PC-9 (cell line): ENCODE measurements around the gene GRM7. TPM values are rescaled to one million over a fixed set of nuclear protein-coding genes. Genes with fewer than 3 reads are reported as not detected.

Experiments
- BruUV-seq: library from RNA; stranded (reverse); fragments of 400-500 nt; replicated peaks from 2 replicates; lab custom pipeline; 2021; lab: Mats Ljungman, UMichigan
- CTCF ChIA-PET: fragments of 300-600 bp; sonication (Branson Sonifier 250); formaldehyde crosslinking; loops from one replicate; lab custom pipeline; 2022; ENCODE audit warnings: antibody characterized with exemption; lab: Charles Lee
- POLR2A ChIA-PET: fragments of 300-600 bp; sonication (Branson Sonifier 250); formaldehyde crosslinking; loops from one replicate; lab custom pipeline; 2022; ENCODE audit warnings: antibody characterized with exemption; ENCODE audit not compliant: unreplicated experiment; lab: Charles Lee
- DNase-seq, 2 experiments: peaks; one replicate each; pipeline versions ENCODE4 v3.0.0 to v3.0.0-alpha.2; 2015 to 2022; ENCODE audit warnings: mixed read lengths in 1 of 2
- H2AFZ ChIP-seq: fragments of 200-600 bp; sonication (generic); 2 replicates; pipeline ENCODE4 v1.8.1; 2017; ENCODE audit warnings: antibody characterized with exemption
- H3F3A ChIP-seq: fragments of 200-600 bp; sonication (generic); 2 replicates; pipeline ENCODE4 v1.8.1; 2017; ENCODE audit warnings: antibody characterized with exemption, mild to moderate bottlenecking, low read depth; ENCODE audit not compliant: insufficient read depth
- H3K27ac ChIP-seq: fragments of 200-600 bp; sonication (generic); 2 replicates; pipeline ENCODE4 v1.6.1; 2016; ENCODE audit warnings: mixed run types
- H3K27me3 ChIP-seq: fragments of 200-600 bp; sonication (generic); 2 replicates; pipeline ENCODE4 v1.6.1; 2016; ENCODE audit warnings: low read depth, mixed run types; ENCODE audit not compliant: insufficient read depth
- H3K36me3 ChIP-seq: fragments of 200-600 bp; sonication (generic); 2 replicates; pipeline ENCODE4 v1.6.1; 2016; ENCODE audit warnings: low read depth, mixed run types
- H3K4me1 ChIP-seq: fragments of 200-600 bp; sonication (generic); replicated peaks from 2 replicates; pipeline ENCODE4 v1.6.1; 2016; ENCODE audit warnings: mixed run types; ENCODE audit not compliant: insufficient read depth
- H3K4me2 ChIP-seq: fragments of 200-600 bp; sonication (generic); 2 replicates; pipeline ENCODE4 v1.6.1; 2017; ENCODE audit warnings: mixed run types
- H3K4me3 ChIP-seq: fragments of 200-600 bp; sonication (generic); 2 replicates; pipeline ENCODE4 v1.6.1; 2016; ENCODE audit warnings: mixed run types
- H3K79me2 ChIP-seq: fragments of 200-600 bp; sonication (generic); 2 replicates; pipeline ENCODE4 v1.6.1; 2017; ENCODE audit warnings: low read depth, mixed run types
- H3K9me2 ChIP-seq: fragments of 200-600 bp; sonication (generic); 2 replicates; pipeline ENCODE4 v1.8.1; 2017; ENCODE audit warnings: mild to moderate bottlenecking; ENCODE audit not compliant: insufficient read depth
- H3K9me3 ChIP-seq: fragments of 200-600 bp; sonication (generic); 2 replicates; pipeline ENCODE4 v1.8.1; 2016; ENCODE audit warnings: low read depth; ENCODE audit not compliant: insufficient read depth
- H4K20me1 ChIP-seq: fragments of 200-600 bp; sonication (generic); 2 replicates; pipeline ENCODE4 v1.8.1; 2017; ENCODE audit not compliant: insufficient read depth
- EZH2 ChIP-seq: fragments of 200-600 bp; sonication (generic); IDR thresholded peaks from 2 replicates; pipeline ENCODE4 v1.8.0; 2017; ENCODE audit warnings: antibody characterized with exemption, low read depth
- intact Hi-C: fragments of 100-400 bp; cut with micrococcal nuclease; formaldehyde crosslinking; loops from one replicate; pipeline ENCODE4 v1.10.0; 2022; ENCODE audit not compliant: unreplicated experiment
- total RNA-seq: library from RNA; stranded (reverse); gene quantifications from 2 replicates; pipeline ENCODE4 v1.2.3, GENCODE V29; 2021
- TF ChIP-seq, protein P1 (sequence below): fragments of 200-600 bp; sonication (generic); conservative IDR thresholded peaks from 2 replicates; pipeline ENCODE4 v1.6.1; 2017; ENCODE audit warnings: mixed run types, antibody characterized with exemption, mild to moderate bottlenecking, moderate library complexity

GRM7 gene
- total RNA-seq, 1 experiment from 2014 or later, result not detected

- Histone ChIP-seq H3K9me2 (no peaks in the 10 kb centered on the region), H3K79me2 (no peaks in the 10 kb centered on the region), H3K36me3 (no peaks in the 10 kb centered on the region), H3K4me1 (no peaks in the 10 kb centered on the region), H2AFZ (no peak overlapping the region), H3K4me3 (no peak overlapping the region), H3K4me2 (no peak overlapping the region), H3K27me3 (no peaks in the 10 kb centered on the region), H4K20me1 (0 out of 2 replicates have a peak, but pooled peaks cover 4% of the 10 kb centered on the region), H3K27ac (no peak overlapping the region), H3K9me3 (no peaks in the 10 kb centered on the region), H3F3A (no peaks in the 10 kb centered on the region)
- TF ChIP-seq, protein P1, sequence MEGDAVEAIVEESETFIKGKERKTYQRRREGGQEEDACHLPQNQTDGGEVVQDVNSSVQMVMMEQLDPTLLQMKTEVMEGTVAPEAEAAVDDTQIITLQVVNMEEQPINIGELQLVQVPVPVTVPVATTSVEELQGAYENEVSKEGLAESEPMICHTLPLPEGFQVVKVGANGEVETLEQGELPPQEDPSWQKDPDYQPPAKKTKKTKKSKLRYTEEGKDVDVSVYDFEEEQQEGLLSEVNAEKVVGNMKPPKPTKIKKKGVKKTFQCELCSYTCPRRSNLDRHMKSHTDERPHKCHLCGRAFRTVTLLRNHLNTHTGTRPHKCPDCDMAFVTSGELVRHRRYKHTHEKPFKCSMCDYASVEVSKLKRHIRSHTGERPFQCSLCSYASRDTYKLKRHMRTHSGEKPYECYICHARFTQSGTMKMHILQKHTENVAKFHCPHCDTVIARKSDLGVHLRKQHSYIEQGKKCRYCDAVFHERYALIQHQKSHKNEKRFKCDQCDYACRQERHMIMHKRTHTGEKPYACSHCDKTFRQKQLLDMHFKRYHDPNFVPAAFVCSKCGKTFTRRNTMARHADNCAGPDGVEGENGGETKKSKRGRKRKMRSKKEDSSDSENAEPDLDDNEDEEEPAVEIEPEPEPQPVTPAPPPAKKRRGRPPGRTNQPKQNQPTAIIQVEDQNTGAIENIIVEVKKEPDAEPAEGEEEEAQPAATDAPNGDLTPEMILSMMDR, result no peak
- no peak for TF ChIP-seq EZH2
- intact Hi-C loops, result no loop called here
- no peak for DNase-seq
- ChIA-PET POLR2A (no interaction called here), CTCF (no interaction called here)
- BruUV-seq, result no TSS peak
Observed at GRCh38 chr3:7209098-7209497, 348.2 kb downstream of the GRM7 start.

DNA sequence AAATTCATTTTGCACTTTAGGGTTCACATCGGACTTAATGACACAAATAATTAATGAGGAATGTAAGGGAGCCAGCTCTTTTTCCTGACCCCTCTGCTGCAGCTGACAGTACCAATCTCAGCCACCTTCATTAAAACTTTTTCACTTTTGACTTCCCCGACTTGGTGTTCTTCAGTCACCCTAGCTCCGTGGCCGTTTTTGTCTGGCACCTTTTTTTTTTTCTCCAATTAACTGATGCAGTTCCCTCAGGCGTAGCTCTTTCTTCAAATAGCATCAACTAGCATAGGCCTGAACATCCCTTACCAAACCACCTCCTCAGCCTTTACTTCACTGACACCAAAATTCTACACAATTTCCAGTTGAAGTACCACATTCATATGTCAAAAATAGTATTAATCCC, 350.8 kb downstream of the GRM7 start:
- Histone ChIP-seq H3K79me2 (no peaks in the 10 kb centered on the region), H3F3A (no peaks in the 10 kb centered on the region), H4K20me1 (0 out of 2 replicates have a peak, but pooled peaks cover 4% of the 10 kb centered on the region), H3K36me3 (no peaks in the 10 kb centered on the region), H3K4me3 (no peak overlapping the region), H3K27me3 (no peaks in the 10 kb centered on the region), H2AFZ (no peak overlapping the region), H3K4me1 (no peaks in the 10 kb centered on the region), H3K4me2 (no peak overlapping the region), H3K9me2 (no peaks in the 10 kb centered on the region), H3K27ac (no peak overlapping the region), H3K9me3 (no peaks in the 10 kb centered on the region)
- TF ChIP-seq EZH2, result no peak
- TF ChIP-seq, protein P1, result no peak
- ChIA-PET CTCF (no interaction called here), POLR2A (no interaction called here)
- intact Hi-C loops, result no loop called here
- BruUV-seq, result no TSS peak
- no peak for DNase-seq

DNA sequence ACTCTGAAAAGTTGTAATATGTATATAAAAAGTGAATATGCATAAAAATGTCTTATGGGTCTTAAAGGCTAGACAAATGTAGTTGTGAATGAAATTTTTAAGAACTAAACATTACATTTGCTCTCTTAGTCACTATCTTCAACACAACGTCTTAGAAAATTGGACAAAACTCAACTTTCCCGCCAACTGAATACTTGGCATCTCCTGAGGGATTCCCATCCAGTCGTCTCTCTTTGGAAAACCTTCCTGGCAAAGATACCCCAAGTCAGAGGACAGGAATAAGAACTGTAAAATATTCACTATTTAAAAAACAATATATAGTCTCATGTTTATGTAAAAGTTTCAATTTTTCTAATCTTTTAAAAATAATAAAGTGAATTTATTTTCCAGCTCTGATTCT, 354.8 kb downstream of the GRM7 start:
- Histone ChIP-seq H3K4me3 (no peak overlapping the region), H3K27ac (no peak overlapping the region), H3K36me3 (no peaks in the 10 kb centered on the region), H4K20me1 (0 out of 2 replicates have a peak, but pooled peaks cover 4% of the 10 kb centered on the region), H3K79me2 (no peaks in the 10 kb centered on the region), H2AFZ (no peak overlapping the region), H3K9me3 (no peaks in the 10 kb centered on the region), H3F3A (no peaks in the 10 kb centered on the region), H3K27me3 (no peaks in the 10 kb centered on the region), H3K4me1 (no peaks in the 10 kb centered on the region), H3K9me2 (no peaks in the 10 kb centered on the region), H3K4me2 (no peak overlapping the region)
- TF ChIP-seq EZH2, result no peak
- TF ChIP-seq, protein P1, result no peak
- BruUV-seq, result no TSS peak
- intact Hi-C loops, result no loop called here
- ChIA-PET CTCF (no interaction called here), POLR2A (no interaction called here)
- no peak for DNase-seq
